IMR-90 (cell line): ENCODE results near the gene OTULINL. TPM values are rescaled to one million over a fixed set of nuclear protein-coding genes. Genes with fewer than 3 reads are reported as not detected.

Experiments used
- ATAC-seq: fragments of 200-7000 bp; cut with Tn5 transposase; 2 replicates; pipeline ENCODE4 v1.9.1; 2020; ENCODE audit warnings: low read depth, mild to moderate bottlenecking, moderate library complexity
- BruUV-seq: library from RNA; stranded (reverse); fragments of 400-500 nt; replicated peaks from 2 replicates; lab custom pipeline; 2021; lab: Mats Ljungman, UMichigan
- CTCF ChIA-PET: fragments of 300-600 bp; formaldehyde crosslinking; extraction: SDS; loops from one replicate; lab custom pipeline; 2021; ENCODE audit warnings: antibody characterized with exemption; lab: Yijun Ruan, JAX
- POLR2A ChIA-PET: fragments of 300-600 bp; sonication (Branson Sonifier 250); formaldehyde crosslinking; loops from one replicate; lab custom pipeline; 2022; ENCODE audit warnings: antibody characterized with exemption; ENCODE audit not compliant: unreplicated experiment; lab: Charles Lee
- DNase-seq: peaks from one replicate; pipeline ENCODE4 v3.0.0; 2013
- H2AFZ ChIP-seq: replicated peaks from 2 replicates; pipeline ENCODE3; 2013; ENCODE audit warnings: low read length, mild to moderate bottlenecking; ENCODE audit not compliant: poor library complexity
- H2AK5ac ChIP-seq: 2 replicates; pipeline ENCODE4 v1.6.1; 2013; ENCODE audit warnings: low read depth, low read length, inconsistent platforms
- H2AK9ac ChIP-seq: replicated peaks from 2 replicates; pipeline ENCODE3; 2013; ENCODE audit warnings: mild to moderate bottlenecking, low read depth, low read length, moderate library complexity; ENCODE audit not compliant: poor library complexity
- H2BK120ac ChIP-seq: 2 replicates; pipeline ENCODE4 v1.6.1; 2013; ENCODE audit warnings: low read depth, low read length, inconsistent platforms
- H2BK15ac ChIP-seq: 3 replicates; pipeline ENCODE4 v1.6.1; 2013; ENCODE audit warnings: low read depth, low read length, inconsistent platforms
- H2BK20ac ChIP-seq: 2 replicates; pipeline ENCODE4 v1.6.1; 2013; ENCODE audit warnings: low read depth, mild to moderate bottlenecking, inconsistent platforms, low read length, moderate library complexity
- H2BK5ac ChIP-seq: 2 replicates; pipeline ENCODE4 v1.6.1; 2013; ENCODE audit warnings: mild to moderate bottlenecking, low read depth, low read length, inconsistent platforms; ENCODE audit not compliant: poor library complexity, severe bottlenecking
- H3K14ac ChIP-seq: replicated peaks from 2 replicates; pipeline ENCODE4 v1.6.1; 2013; ENCODE audit warnings: low read depth, low read length, inconsistent platforms
- H3K18ac ChIP-seq: 2 replicates; pipeline ENCODE4 v1.6.1; 2013; ENCODE audit warnings: low read depth, low read length, control low read depth
- H3K23ac ChIP-seq: 2 replicates; pipeline ENCODE4 v1.6.1; 2013; ENCODE audit warnings: low read depth, low read length, inconsistent platforms
- H3K27ac ChIP-seq: 2 replicates; pipeline ENCODE4 v1.5.1; 2013; ENCODE audit warnings: mild to moderate bottlenecking, control low read depth, low read length; ENCODE audit not compliant: insufficient read depth
- H3K27me3 ChIP-seq: 2 replicates; pipeline ENCODE4 v1.6.1; 2013; ENCODE audit warnings: low read length; ENCODE audit not compliant: control insufficient read depth, insufficient read depth
- H3K36me3 ChIP-seq: 2 replicates; pipeline ENCODE4 v1.6.1; 2013; ENCODE audit warnings: low read length, mixed read lengths; ENCODE audit not compliant: control insufficient read depth, insufficient read depth
- H3K4ac ChIP-seq: 2 replicates; pipeline ENCODE4 v1.6.1; 2013; ENCODE audit warnings: low read depth, low read length, inconsistent platforms
- H3K4me1 ChIP-seq: 2 replicates; pipeline ENCODE4 v1.6.1; 2013; ENCODE audit warnings: low read length, mixed read lengths; ENCODE audit not compliant: control insufficient read depth, insufficient read depth
- H3K4me2 ChIP-seq: 2 replicates; pipeline ENCODE4 v1.6.1; 2013; ENCODE audit warnings: low read depth, mild to moderate bottlenecking, control low read depth, low read length, moderate library complexity
- H3K4me3 ChIP-seq: 2 replicates; pipeline ENCODE4 v1.5.1; 2013; ENCODE audit warnings: low read depth, mild to moderate bottlenecking, control low read depth, low read length, moderate library complexity; ENCODE audit not compliant: insufficient read depth
- H3K56ac ChIP-seq: 2 replicates; pipeline ENCODE4 v1.6.1; 2013; ENCODE audit warnings: low read length, inconsistent platforms; ENCODE audit not compliant: insufficient read depth; ENCODE audit errors: extremely low read depth
- H3K79me1 ChIP-seq, 2 experiments: 2 replicates each; pipeline ENCODE4 v1.6.1; 2013; ENCODE audit warnings: low read length in 2 of 2, inconsistent platforms in 1 of 2, low read depth in 1 of 2
- H3K9ac ChIP-seq: 2 replicates; pipeline ENCODE4 v1.6.1; 2013; ENCODE audit warnings: low read depth, low read length, control low read depth
- H3K9me1 ChIP-seq: 2 replicates; pipeline ENCODE4 v1.6.1; 2013; ENCODE audit warnings: low read length, inconsistent platforms; ENCODE audit not compliant: insufficient read depth
- H3K9me3 ChIP-seq: 2 replicates; pipeline ENCODE4 v1.6.1; 2013; ENCODE audit warnings: low read length; ENCODE audit not compliant: control insufficient read depth, insufficient read depth
- H4K20me1 ChIP-seq: 2 replicates; pipeline ENCODE4 v1.6.1; 2013; ENCODE audit warnings: low read length, inconsistent platforms; ENCODE audit not compliant: insufficient read depth
- H4K5ac ChIP-seq: 2 replicates; pipeline ENCODE4 v1.6.1; 2013; ENCODE audit warnings: mild to moderate bottlenecking, low read depth, low read length, control low read depth
- H4K8ac ChIP-seq, 2 experiments: 2 replicates each; pipeline ENCODE4 v1.6.1; 2013; ENCODE audit warnings: low read depth in 2 of 2, low read length in 2 of 2, control low read depth in 1 of 2, inconsistent platforms in 1 of 2
- H4K91ac ChIP-seq: 2 replicates; pipeline ENCODE4 v1.6.1; 2013; ENCODE audit warnings: low read depth, low read length, inconsistent platforms; ENCODE audit not compliant: insufficient read depth
- BHLHE40 ChIP-seq: fragments of 150-350 bp; IDR thresholded peaks from 2 replicates; pipeline ENCODE4 v1.6.1; 2016; ENCODE audit warnings: mild to moderate bottlenecking, low read depth, low read length
- CEBPB ChIP-seq: IDR thresholded peaks from 2 replicates; pipeline ENCODE4 v1.6.1; 2012; ENCODE audit warnings: low read depth, low read length, improper control_type of control experiment
- CHD1 ChIP-seq: IDR thresholded peaks from 2 replicates; pipeline ENCODE4 v1.6.1; 2012; ENCODE audit warnings: low read depth, low read length, improper control_type of control experiment
- FOS ChIP-seq: fragments of 150-350 bp; IDR thresholded peaks from 2 replicates; pipeline ENCODE4 v1.6.1; 2016; ENCODE audit warnings: low read depth, low read length
- MAFK ChIP-seq: IDR thresholded peaks from 2 replicates; pipeline ENCODE4 v1.6.1; 2012; ENCODE audit warnings: low read depth, low read length, improper control_type of control experiment
- MAZ ChIP-seq: IDR thresholded peaks from 2 replicates; pipeline ENCODE4 v1.6.1; 2012; ENCODE audit warnings: low read depth, mild to moderate bottlenecking, low read length, improper control_type of control experiment, moderate library complexity, borderline replicate concordance
- MXI1 ChIP-seq: IDR thresholded peaks from 2 replicates; pipeline ENCODE4 v1.6.1; 2012; ENCODE audit warnings: low read depth, mild to moderate bottlenecking, low read length, moderate library complexity, borderline replicate concordance
- NFE2L2 ChIP-seq: fragments of 150-350 bp; IDR thresholded peaks from 2 replicates; pipeline ENCODE4 v1.6.1; 2016; ENCODE audit warnings: low read depth, mild to moderate bottlenecking, low read length
- POLR2A ChIP-seq: IDR thresholded peaks from 2 replicates; pipeline ENCODE4 v1.6.1; 2012; ENCODE audit warnings: mild to moderate bottlenecking, low read depth, low read length
- RAD21 ChIP-seq: IDR thresholded peaks from 2 replicates; pipeline ENCODE4 v1.6.1; 2012; ENCODE audit warnings: low read length, improper control_type of control experiment
- RCOR1 ChIP-seq: IDR thresholded peaks from 2 replicates; pipeline ENCODE4 v1.6.1; 2012; ENCODE audit warnings: mild to moderate bottlenecking, low read length, improper control_type of control experiment; ENCODE audit not compliant: insufficient replicate concordance
- RFX5 ChIP-seq: IDR thresholded peaks from 2 replicates; pipeline ENCODE4 v1.8.0; 2012; ENCODE audit warnings: low read depth, mild to moderate bottlenecking, low read length, moderate library complexity
- SMC3 ChIP-seq: fragments of 150-350 bp; IDR thresholded peaks from 2 replicates; pipeline ENCODE4 v1.6.1; 2016; ENCODE audit warnings: low read depth, mild to moderate bottlenecking, antibody characterized with exemption, low read length, moderate library complexity
- USF2 ChIP-seq: fragments of 150-350 bp; IDR thresholded peaks from 2 replicates; pipeline ENCODE4 v1.6.1; 2017; ENCODE audit warnings: mild to moderate bottlenecking, antibody characterized with exemption, low read length, low read depth
- WGBS, 2 experiments: methylation state at CpG; one replicate each; pipeline versions ENCODE4 v1.1.5 to v1.1.7; 2013; ENCODE audit warnings: missing lambda C conversion rate in 2 of 2; ENCODE audit not compliant: insufficient read length in 1 of 2; ENCODE audit errors: extremely low coverage in 2 of 2; 5-methylcytosine and 5-hydroxymethylcytosine counted together
- dilution Hi-C: fragments of 300-500 bp; cut with HindIII; formaldehyde crosslinking; loops from one replicate; pipeline ENCODE4 v1.14.3; 2018; ENCODE audit warnings: low sequenced_read_pairs; ENCODE audit not compliant: unreplicated experiment
- in situ Hi-C: fragments of 300-500 bp; cut with MboI; formaldehyde crosslinking; loops from 3 replicates; pipeline ENCODE4 v1.14.3; 2019; ENCODE audit warnings: low sequenced_read_pairs, inconsistent platforms, mixed read lengths
- intact Hi-C: fragments of 100-400 bp; cut with micrococcal nuclease; formaldehyde crosslinking; loops from 2 replicates; pipeline ENCODE4 v1.10.0; 2022
- polyA plus RNA-seq, 3 experiments: library from polyadenylated mRNA; depleted of rRNA; stranded (reverse); fragments of >200 nt; gene quantifications; 2 replicates each; pipeline ENCODE4 v1.2.3, GENCODE V29; 2012; ENCODE audit warnings: low replicate concordance in 1 of 3
- total RNA-seq: library from RNA; depleted of rRNA; stranded (reverse); fragments of >200 nt; gene quantifications from 2 replicates; pipeline ENCODE4 v1.2.3, GENCODE V29; 2012
- TF ChIP-seq, protein P1 (sequence below): fragments of 150-350 bp; IDR thresholded peaks from 2 replicates; pipeline ENCODE4 v1.6.1; 2016; ENCODE audit warnings: low read depth, mild to moderate bottlenecking, low read length, moderate library complexity, borderline replicate concordance
- TF ChIP-seq, protein P2 (sequence below): conservative IDR thresholded peaks from 2 replicates; pipeline ENCODE4 v1.5.1; 2012; ENCODE audit warnings: mild to moderate bottlenecking, low read depth, low read length, improper control_type of control experiment

Gene OTULINL
- total and polyA plus RNA-seq, 2 of the 4 experiments (the other 2 are of a cell fraction): 0.09 to 0.18 TPM

DNA sequence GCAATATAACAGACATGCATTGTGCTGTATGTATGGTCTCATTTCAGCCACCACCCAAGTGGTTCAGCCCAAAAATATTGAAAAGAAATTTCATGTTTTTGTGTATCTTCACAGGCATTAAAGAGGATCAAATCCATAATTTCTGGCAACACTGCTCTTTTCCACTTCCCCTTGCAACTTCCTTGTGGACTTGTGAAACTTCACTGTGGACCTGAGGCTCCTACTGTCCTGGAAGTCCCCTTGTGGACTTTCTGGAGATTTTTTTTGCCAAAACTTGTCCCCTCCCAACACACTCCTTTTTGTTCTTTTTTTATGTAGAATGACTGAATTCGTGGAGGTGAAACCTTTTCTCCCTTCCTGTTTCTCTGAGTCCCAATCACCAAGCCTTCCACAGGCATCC is 14.3 kb downstream of the OTULINL start:
- Histone ChIP-seq H2BK20ac (no peak overlapping the region), H2BK15ac (no peak overlapping the region), H3K27ac (no peak overlapping the region), H3K18ac (no peak overlapping the region), H3K14ac (no peak overlapping the region), H2AK9ac (no peak overlapping the region), H3K36me3 (no peaks in the 10 kb centered on the region), H2BK5ac (no peak overlapping the region), H2AK5ac (no peak overlapping the region), H4K91ac (no peak overlapping the region), H4K8ac (no peak overlapping the region), H2AFZ (no peak overlapping the region), H3K9ac (no peak overlapping the region), H3K4ac (no peak overlapping the region), H2BK120ac (no peak overlapping the region), H3K4me3 (no peak overlapping the region), H3K27me3 (peaks cover 23% of the 10 kb centered on the region), H3K9me3 (no peaks in the 10 kb centered on the region), H3K9me1 (0 out of 2 replicates have a peak, but pooled peaks cover 2% of the 10 kb centered on the region), H3K79me1 (no peaks in the 10 kb centered on the region), H4K5ac (no peak overlapping the region), H3K4me1 (no peaks in the 10 kb centered on the region), H3K23ac (no peak overlapping the region), H4K20me1 (0 out of 2 replicates have a peak, but pooled peaks cover 3% of the 10 kb centered on the region), H3K56ac (no peak overlapping the region), H3K4me2 (no peak overlapping the region)
- CTCF ChIA-PET: no interaction called here
- dilution Hi-C loops: no loop called here
- WGBS, 2 experiments: no CpG with 5 or more reads among the region's 1 CpG
- ATAC-seq (no peak), DNase-seq (no peak)
- intact Hi-C loops: no loop called here
- in situ Hi-C loops: no loop called here
- TF ChIP-seq POLR2A: no peak
- TF ChIP-seq MAZ: no peak
- TF ChIP-seq RAD21: no peak
- no peak for TF ChIP-seq RCOR1
- no peak for TF ChIP-seq FOS
- TF ChIP-seq NFE2L2: no peak
- TF ChIP-seq, protein P1, sequence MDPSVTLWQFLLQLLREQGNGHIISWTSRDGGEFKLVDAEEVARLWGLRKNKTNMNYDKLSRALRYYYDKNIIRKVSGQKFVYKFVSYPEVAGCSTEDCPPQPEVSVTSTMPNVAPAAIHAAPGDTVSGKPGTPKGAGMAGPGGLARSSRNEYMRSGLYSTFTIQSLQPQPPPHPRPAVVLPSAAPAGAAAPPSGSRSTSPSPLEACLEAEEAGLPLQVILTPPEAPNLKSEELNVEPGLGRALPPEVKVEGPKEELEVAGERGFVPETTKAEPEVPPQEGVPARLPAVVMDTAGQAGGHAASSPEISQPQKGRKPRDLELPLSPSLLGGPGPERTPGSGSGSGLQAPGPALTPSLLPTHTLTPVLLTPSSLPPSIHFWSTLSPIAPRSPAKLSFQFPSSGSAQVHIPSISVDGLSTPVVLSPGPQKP: no peak
- TF ChIP-seq CHD1: no peak
- TF ChIP-seq MAFK: no peak
- no peak for TF ChIP-seq CEBPB
- no peak for TF ChIP-seq SMC3
- TF ChIP-seq MXI1: no peak
- TF ChIP-seq, protein P2, sequence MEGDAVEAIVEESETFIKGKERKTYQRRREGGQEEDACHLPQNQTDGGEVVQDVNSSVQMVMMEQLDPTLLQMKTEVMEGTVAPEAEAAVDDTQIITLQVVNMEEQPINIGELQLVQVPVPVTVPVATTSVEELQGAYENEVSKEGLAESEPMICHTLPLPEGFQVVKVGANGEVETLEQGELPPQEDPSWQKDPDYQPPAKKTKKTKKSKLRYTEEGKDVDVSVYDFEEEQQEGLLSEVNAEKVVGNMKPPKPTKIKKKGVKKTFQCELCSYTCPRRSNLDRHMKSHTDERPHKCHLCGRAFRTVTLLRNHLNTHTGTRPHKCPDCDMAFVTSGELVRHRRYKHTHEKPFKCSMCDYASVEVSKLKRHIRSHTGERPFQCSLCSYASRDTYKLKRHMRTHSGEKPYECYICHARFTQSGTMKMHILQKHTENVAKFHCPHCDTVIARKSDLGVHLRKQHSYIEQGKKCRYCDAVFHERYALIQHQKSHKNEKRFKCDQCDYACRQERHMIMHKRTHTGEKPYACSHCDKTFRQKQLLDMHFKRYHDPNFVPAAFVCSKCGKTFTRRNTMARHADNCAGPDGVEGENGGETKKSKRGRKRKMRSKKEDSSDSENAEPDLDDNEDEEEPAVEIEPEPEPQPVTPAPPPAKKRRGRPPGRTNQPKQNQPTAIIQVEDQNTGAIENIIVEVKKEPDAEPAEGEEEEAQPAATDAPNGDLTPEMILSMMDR: no peak
- TF ChIP-seq RFX5: no peak
- no peak for TF ChIP-seq USF2
- no peak for TF ChIP-seq BHLHE40
- POLR2A ChIA-PET: no interaction called here
- no TSS peak for BruUV-seq
